ENCODE measurements around the gene MTERF1.
A peak's percentile ranks its signal among the peaks of the same experiment; 100 is the strongest.
"Not testable (repeated sequence)": the region's sequence is repeated elsewhere in the genome, so short reads cannot be mapped to it uniquely, and the experiment has no call there.

The MTERF1 gene

GRCh38 chr7:91872069-91872468 is 8.4 kb downstream of the MTERF1 start:
- TF ChIP-seq CTCF (IDR thresholded peaks at IDR 0.05; ENCODE audit: low read depth, low read length, missing control alignments) = no peak
- no peak for DNase-seq
- Histone ChIP-seq H3K27me3 (replicated peaks) (no peaks in the 10 kb centered on the region), H3K4me3 (ENCODE audit: low read depth, low read length) (no peak overlapping the region), H3K36me3 (replicated peaks) (peaks cover 6% of the 10 kb centered on the region), H3K27ac (no peak overlapping the region)
- in situ Hi-C loops (cut with HindIII; ENCODE audit: low pct_ligation_motif_present, low sequenced_read_pairs) = no loop called here

- H3K27me3 ChIP-seq (replicated peaks) = no peaks in the 10 kb centered on the region
- in situ Hi-C loops (cut with HindIII; ENCODE audit: low pct_ligation_motif_present, low sequenced_read_pairs) = no loop called here
- DNase-seq = no peak
- peaks cover 6% of the 10 kb centered on the region for H3K36me3 ChIP-seq (replicated peaks)
- H3K4me3 ChIP-seq (ENCODE audit: low read depth, low read length) = no peak overlapping the region
- TF ChIP-seq CTCF (IDR thresholded peaks at IDR 0.05; ENCODE audit: low read depth, low read length, missing control alignments) = peak; percentile 25
- H3K27ac ChIP-seq = no peak overlapping the region
Measured at GRCh38 chr7:91869661-91870060, 10.8 kb downstream of the MTERF1 start.

GRCh38 chr7:91866599-91867148 is 13.8 kb downstream of the MTERF1 start:
- no peak overlapping the region for H3K4me3 ChIP-seq (ENCODE audit: low read depth, low read length)
- DNase-seq = no peak
- H3K27ac ChIP-seq = no peak overlapping the region
- in situ Hi-C loops (cut with HindIII; ENCODE audit: low pct_ligation_motif_present, low sequenced_read_pairs) = no loop called here
- no peaks in the 10 kb centered on the region for H3K27me3 ChIP-seq (replicated peaks)
- no peaks in the 10 kb centered on the region for H3K36me3 ChIP-seq (replicated peaks)
- TF ChIP-seq CTCF (IDR thresholded peaks at IDR 0.05; ENCODE audit: low read depth, low read length, missing control alignments) = no peak

- in situ Hi-C loops (cut with HindIII; ENCODE audit: low pct_ligation_motif_present, low sequenced_read_pairs) = no loop called here
- Histone ChIP-seq H3K36me3 (replicated peaks) (no peaks in the 10 kb centered on the region), H3K27me3 (replicated peaks) (no peaks in the 10 kb centered on the region), H3K27ac (no peak overlapping the region), H3K4me3 (ENCODE audit: low read depth, low read length) (no peak overlapping the region)
- no peak for TF ChIP-seq CTCF (IDR thresholded peaks at IDR 0.05; ENCODE audit: low read depth, low read length, missing control alignments)
- no peak for DNase-seq
Measured at GRCh38 chr7:91865511-91865910, 15.0 kb downstream of the MTERF1 start.

GRCh38 chr7:91864604-91865003 is 15.9 kb downstream of the MTERF1 start:
- H3K36me3 ChIP-seq (replicated peaks); H3K27me3 ChIP-seq (replicated peaks); H3K4me3 ChIP-seq (ENCODE audit: low read depth, low read length); H3K27ac ChIP-seq; in situ Hi-C loops (cut with HindIII; ENCODE audit: low pct_ligation_motif_present, low sequenced_read_pairs); DNase-seq: not testable (repeated sequence)

GRCh38 chr7:91864070-91864469 is 16.4 kb downstream of the MTERF1 start:
- TF ChIP-seq CTCF (IDR thresholded peaks at IDR 0.05; ENCODE audit: low read depth, low read length, missing control alignments) = no peak
- in situ Hi-C loops (cut with HindIII; ENCODE audit: low pct_ligation_motif_present, low sequenced_read_pairs) = no loop called here
- no peak overlapping the region for H3K27ac ChIP-seq

More at GRCh38 chr7:91864070-91864469, 16.4 kb downstream of the MTERF1 start:
- DNase-seq = no peak
- no peaks in the 10 kb centered on the region for H3K27me3 ChIP-seq (replicated peaks)
- H3K36me3 ChIP-seq (replicated peaks) = no peaks in the 10 kb centered on the region
- H3K4me3 ChIP-seq (ENCODE audit: low read depth, low read length) = no peak overlapping the region

All from brain microvascular endothelial cell (primary cell).